Keratinocyte (primary cell): ENCODE measurements around the gene ADD2. TPM values are rescaled to one million over a fixed set of nuclear protein-coding genes. Genes with fewer than 3 reads are reported as not detected.

ENCODE experiments used
- DNase-seq: peaks from one replicate; pipeline ENCODE4 v3.0.0-alpha.2; 2011; ENCODE audit warnings: low read depth, missing footprints, low spot score
- FAIRE-seq: peaks from 2 replicates; lab custom pipeline; 2011; peaks lifted over from hg19 to GRCh38; lab: Jason Lieb, UNC
- H2AFZ ChIP-seq: 2 replicates; pipeline ENCODE4 v1.6.0; 2012; ENCODE audit warnings: low read length, control low read depth, inconsistent platforms; ENCODE audit not compliant: control insufficient read depth
- H3K27ac ChIP-seq: 2 replicates; pipeline ENCODE4 v1.5.1; 2011; ENCODE audit warnings: low read length; ENCODE audit not compliant: control insufficient read depth, insufficient read depth
- H3K27me3 ChIP-seq: 3 replicates; pipeline ENCODE4 v1.6.0; 2011; ENCODE audit warnings: low read length; ENCODE audit not compliant: control insufficient read depth, insufficient read depth; ENCODE audit errors: extremely low read depth
- H3K36me3 ChIP-seq, 2 experiments: 2 replicates in 1 of 2; 3 replicates in 1 of 2; pipeline ENCODE4 v1.5.1; 2011; ENCODE audit warnings: low read length in 2 of 2, mild to moderate bottlenecking in 1 of 2; ENCODE audit not compliant: control insufficient read depth in 2 of 2, insufficient read depth in 2 of 2; ENCODE audit errors: extremely low read depth in 1 of 2
- H3K4me1 ChIP-seq: 3 replicates; pipeline ENCODE4 v1.5.1; 2011; ENCODE audit warnings: low read length; ENCODE audit not compliant: control insufficient read depth, insufficient read depth; ENCODE audit errors: extremely low read depth
- H3K4me2 ChIP-seq: 3 replicates; pipeline ENCODE4 v1.6.0; 2011; ENCODE audit warnings: low read depth, low read length; ENCODE audit not compliant: control insufficient read depth, insufficient read depth; ENCODE audit errors: extremely low read depth
- H3K4me3 ChIP-seq, 3 experiments: fragments of 200-600 bp in 1 of 3; sonication (generic) in 1 of 3; 2 replicates in 2 of 3; 3 replicates in 1 of 3; pipeline ENCODE4 v1.5.1; 2011 to 2016; ENCODE audit warnings: low read length in 3 of 3, mild to moderate bottlenecking in 3 of 3, control low read depth in 2 of 3, inconsistent platforms in 1 of 3, low read depth in 1 of 3, mixed read lengths in 1 of 3, mixed run types in 1 of 3, moderate library complexity in 1 of 3; ENCODE audit not compliant: control insufficient read depth in 2 of 3, insufficient read depth in 2 of 3; ENCODE audit errors: extremely low read depth in 1 of 3
- H3K79me2 ChIP-seq: 2 replicates; pipeline ENCODE4 v1.6.0; 2012; ENCODE audit warnings: low read length; ENCODE audit not compliant: control insufficient read depth, insufficient read depth
- H3K9ac ChIP-seq: 3 replicates; pipeline ENCODE4 v1.6.0; 2011; ENCODE audit warnings: low read length; ENCODE audit not compliant: control insufficient read depth, insufficient read depth; ENCODE audit errors: extremely low read depth
- H3K9me1 ChIP-seq: 3 replicates; pipeline ENCODE4 v1.6.0; 2011; ENCODE audit warnings: low read length; ENCODE audit not compliant: control insufficient read depth, insufficient read depth; ENCODE audit errors: extremely low read depth
- H3K9me3 ChIP-seq: 2 replicates; pipeline ENCODE4 v1.5.1; 2012; ENCODE audit warnings: low read depth, low read length; ENCODE audit not compliant: control insufficient read depth
- H4K20me1 ChIP-seq: 3 replicates; pipeline ENCODE4 v1.6.0; 2011; ENCODE audit warnings: low read length; ENCODE audit not compliant: control insufficient read depth, insufficient read depth; ENCODE audit errors: extremely low read depth
- CTCF ChIP-seq, 3 experiments: IDR thresholded peaks in 1 of 3; conservative IDR thresholded peaks in 1 of 3; optimal IDR thresholded peaks in 1 of 3; 2 replicates in 2 of 3; 3 replicates in 1 of 3; pipeline versions ENCODE3 to v1.5.1; 2011; ENCODE audit warnings: low read length in 3 of 3, mild to moderate bottlenecking in 3 of 3, moderate library complexity in 2 of 3, control low read depth in 1 of 3, inconsistent platforms in 1 of 3; ENCODE audit not compliant: insufficient read depth in 2 of 3; ENCODE audit errors: extremely low read depth in 1 of 3
- EZH2 ChIP-seq: IDR thresholded peaks from one replicate; pipeline ENCODE4 v1.6.1; 2012; ENCODE audit warnings: inconsistent platforms, mild to moderate bottlenecking, low read length, moderate library complexity
- dilution Hi-C: fragments of 300-500 bp; cut with MboI; formaldehyde crosslinking; loops from one replicate; pipeline ENCODE4 v1.7.0; 2020; ENCODE audit warnings: low sequenced_read_pairs; ENCODE audit not compliant: extremely low pct_ligation_motif_present
- polyA plus RNA-seq, 5 experiments: library from polyadenylated mRNA; depleted of rRNA in 3 of 5; stranded (reverse) in 3 of 5; stranded (forward) in 1 of 5; unstranded in 1 of 5; fragments of >200 nt; gene quantifications; 1 replicate in 1 of 5; 2 replicates in 3 of 5; 3 replicates in 1 of 5; pipeline versions ENCODE4 v1.2.1 to v1.2.3, GENCODE V29; 2011 to 2012; ENCODE audit warnings: missing spikeins in 2 of 5, low read depth in 1 of 5, low replicate concordance in 1 of 5

Gene ADD2
- polyA plus RNA-seq, 1 donor (not counting 4 experiments of a cell fraction or from before 2014, with no cell fraction given), result 0.05 TPM

GRCh38 chr2:70717431-70718038, 50.5 kb downstream of the ADD2 start:
- dilution Hi-C loops, result no loop called here
- DNase-seq (no peak), FAIRE-seq (no peak)

GRCh38 chr2:70716951-70717350, 51.0 kb downstream of the ADD2 start:
- no peak for TF ChIP-seq EZH2
- Histone ChIP-seq H3K9ac (no peak overlapping the region), H3K9me3 (no peaks in the 10 kb centered on the region), H3K79me2 (no peaks in the 10 kb centered on the region), H3K9me1 (no peaks in the 10 kb centered on the region), H3K36me3 (no peaks in the 10 kb centered on the region), H3K27me3 (peaks cover 21% of the 10 kb centered on the region), H3K27ac (no peak overlapping the region), H3K4me2 (no peak overlapping the region), H4K20me1 (no peaks in the 10 kb centered on the region), H2AFZ (no peak overlapping the region), H3K4me1 (no peaks in the 10 kb centered on the region), H3K4me3 (no peak overlapping the region)
- DNase-seq (no peak), FAIRE-seq (no peak)
- dilution Hi-C loops, result no loop called here

More at GRCh38 chr2:70717431-70718038, 50.5 kb downstream of the ADD2 start:
- Histone ChIP-seq H3K4me3 (no peak overlapping the region), H3K79me2 (no peaks in the 10 kb centered on the region), H2AFZ (no peak overlapping the region), H3K9ac (no peak overlapping the region), H3K4me1 (no peaks in the 10 kb centered on the region), H3K9me1 (no peaks in the 10 kb centered on the region), H3K27ac (no peak overlapping the region), H4K20me1 (no peaks in the 10 kb centered on the region), H3K9me3 (no peaks in the 10 kb centered on the region), H3K36me3 (no peaks in the 10 kb centered on the region), H3K4me2 (no peak overlapping the region), H3K27me3 (peaks cover 21% of the 10 kb centered on the region)
- no peak for TF ChIP-seq EZH2
- no peak for TF ChIP-seq CTCF (optimal IDR thresholded peaks at IDR 0.05 in 1 of 3, IDR thresholded peaks at IDR 0.05 in 1 of 3, conservative IDR thresholded peaks at IDR 0.05 in 1 of 3; ENCODE audit: extremely low read depth in 1 of 3, insufficient read depth in 2 of 3, low read length in 3 of 3)
